Stimulated activated memory B cell treated with anti-CD40 and anti-IgM and Interleukin-4, amounts not matched to agents 10 μg/mL and 1 μg/mL and 100 μg/mL, for 72 hours (primary cell): ENCODE data around the gene SAMD13.
A peak's percentile ranks its signal among the peaks of the same experiment; 100 is the strongest.
"Not testable (repeated sequence)": the region's sequence is repeated elsewhere in the genome, so short reads cannot be mapped to it uniquely, and the experiment has no call there.

Experiments
- ATAC-seq: fragments of 150-1000 bp; cut with Tn5 transposase; 2 replicates; pipeline ENCODE4 v1.10.0; 2021
- H3K27ac Mint-ChIP-seq: one replicate; pipeline ENCODE4 v1.8.0; 2022; ENCODE audit warnings: mild to moderate bottlenecking, mixed read lengths
- H3K27me3 Mint-ChIP-seq: one replicate; pipeline ENCODE4 v1.8.0; 2022; ENCODE audit warnings: mixed read lengths
- H3K36me3 Mint-ChIP-seq: one replicate; pipeline ENCODE4 v1.8.0; 2022; ENCODE audit warnings: mixed read lengths
- H3K4me1 Mint-ChIP-seq: one replicate; pipeline ENCODE4 v1.8.0; 2022; ENCODE audit warnings: mixed read lengths
- H3K4me3 Mint-ChIP-seq: one replicate; pipeline ENCODE4 v1.8.0; 2022; ENCODE audit warnings: mild to moderate bottlenecking, moderate library complexity, mixed read lengths
- H3K9me3 Mint-ChIP-seq: one replicate; pipeline ENCODE4 v1.8.0; 2022; ENCODE audit warnings: mixed read lengths

Gene SAMD13

DNA sequence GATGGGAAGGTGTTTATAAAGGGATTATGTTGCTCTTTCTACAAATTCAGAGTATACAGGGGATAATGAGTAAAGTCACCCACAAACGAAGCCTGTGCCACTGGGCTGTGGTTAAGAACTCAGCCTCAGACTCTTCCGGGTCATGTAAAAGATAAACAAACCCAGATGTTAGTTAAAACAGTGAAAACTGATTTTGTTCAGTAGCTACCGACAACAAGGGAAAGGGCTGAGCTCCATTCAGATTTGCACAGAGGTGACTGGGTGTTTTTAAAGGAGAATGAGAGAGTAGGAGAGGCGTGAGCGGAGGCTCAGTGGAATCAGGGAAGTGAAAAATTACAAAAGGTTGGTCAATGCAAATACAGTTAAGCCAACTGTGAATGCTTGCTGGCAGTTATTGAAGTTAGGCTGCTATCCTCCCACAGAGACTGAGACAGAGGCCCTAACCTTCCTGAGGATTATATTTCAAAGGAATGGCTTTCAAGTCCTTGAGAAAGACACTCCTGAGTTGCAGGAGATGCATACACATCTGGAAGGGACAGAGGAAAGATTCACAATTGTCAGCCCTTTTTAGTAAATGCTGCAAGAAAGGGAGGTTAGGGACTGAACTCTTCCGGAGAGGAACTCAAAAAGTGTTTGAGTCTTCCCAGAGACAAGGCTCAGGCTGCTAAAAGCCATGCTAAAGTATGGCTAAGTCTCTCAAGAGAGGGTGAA, 29.9 kb upstream of the SAMD13 start:
- Mint-ChIP-seq H3K4me1 (peaks cover 36% of the 10 kb centered on the region), H3K36me3 (no peaks in the 10 kb centered on the region), H3K27ac (peak overlapping the region; percentile 83), H3K27me3 (no peaks in the 10 kb centered on the region), H3K4me3 (peak overlapping the region; percentile 43), H3K9me3 (no peaks in the 10 kb centered on the region)
- ATAC-seq = peak; percentile 97

DNA sequence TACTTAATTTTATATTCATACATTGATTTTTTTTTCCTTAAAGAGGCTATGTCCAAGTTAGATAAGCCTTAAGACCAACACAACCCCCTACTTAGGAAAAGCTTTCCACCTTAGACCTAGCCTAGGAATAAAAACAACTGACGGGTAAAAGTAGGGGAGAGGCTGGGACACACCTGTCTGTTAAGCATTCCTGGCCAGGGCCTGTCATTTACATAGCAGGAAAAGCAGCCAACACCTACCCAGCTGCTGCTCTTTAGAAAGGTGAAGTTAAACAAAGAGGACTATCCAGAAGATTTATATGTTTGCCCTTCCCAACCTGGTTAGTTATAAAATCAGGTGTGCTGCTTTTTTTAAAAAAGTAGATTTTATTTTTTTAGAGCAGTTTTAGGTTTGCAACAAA, 29.1 kb upstream of the SAMD13 start:
- Mint-ChIP-seq H3K27ac (peak overlapping the region; percentile 83), H3K9me3 (no peaks in the 10 kb centered on the region), H3K27me3 (no peaks in the 10 kb centered on the region), H3K4me1 (peaks cover 36% of the 10 kb centered on the region), H3K4me3 (no peak overlapping the region), H3K36me3 (no peaks in the 10 kb centered on the region)
- ATAC-seq = no peak

DNA sequence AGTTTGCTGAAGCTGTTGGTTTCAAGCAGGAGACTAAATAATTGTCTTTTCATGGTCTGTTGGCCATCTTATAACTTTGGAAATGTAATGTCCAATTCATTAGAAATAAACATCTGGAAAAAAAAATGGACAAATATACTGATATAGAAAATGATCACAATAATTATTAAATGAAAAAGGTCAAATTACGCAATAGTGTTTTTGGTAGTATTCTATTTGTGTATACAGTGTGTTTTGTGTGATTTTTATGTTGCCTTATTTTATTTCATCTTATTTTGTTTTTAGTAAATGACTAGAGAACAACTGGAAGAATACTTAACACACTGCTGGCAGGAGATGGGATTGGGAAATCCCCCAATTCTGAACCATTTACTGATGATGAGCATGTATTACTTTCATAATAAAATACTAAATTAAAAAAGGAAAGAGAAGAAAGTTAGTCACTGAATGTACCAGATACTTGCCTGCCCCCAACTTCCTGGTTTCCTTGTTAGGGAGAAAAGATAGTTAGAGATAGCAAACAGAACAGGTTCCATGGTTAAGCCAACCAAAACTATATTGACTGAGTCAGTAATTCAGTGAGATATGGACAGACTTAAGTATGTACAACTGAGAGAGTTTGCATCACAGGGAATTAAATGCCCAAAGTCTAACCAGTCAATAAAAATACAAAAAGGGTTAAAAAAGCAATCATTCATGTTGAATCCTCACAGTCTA, 24.0 kb upstream of the SAMD13 start:
- H3K4me3 Mint-ChIP-seq = no peak overlapping the region
- H3K27me3 Mint-ChIP-seq = no peaks in the 10 kb centered on the region
- H3K36me3 Mint-ChIP-seq = no peaks in the 10 kb centered on the region
- peaks cover 18% of the 10 kb centered on the region for H3K4me1 Mint-ChIP-seq
- no peaks in the 10 kb centered on the region for H3K9me3 Mint-ChIP-seq
- ATAC-seq = no peak
- H3K27ac Mint-ChIP-seq = no peak overlapping the region

DNA sequence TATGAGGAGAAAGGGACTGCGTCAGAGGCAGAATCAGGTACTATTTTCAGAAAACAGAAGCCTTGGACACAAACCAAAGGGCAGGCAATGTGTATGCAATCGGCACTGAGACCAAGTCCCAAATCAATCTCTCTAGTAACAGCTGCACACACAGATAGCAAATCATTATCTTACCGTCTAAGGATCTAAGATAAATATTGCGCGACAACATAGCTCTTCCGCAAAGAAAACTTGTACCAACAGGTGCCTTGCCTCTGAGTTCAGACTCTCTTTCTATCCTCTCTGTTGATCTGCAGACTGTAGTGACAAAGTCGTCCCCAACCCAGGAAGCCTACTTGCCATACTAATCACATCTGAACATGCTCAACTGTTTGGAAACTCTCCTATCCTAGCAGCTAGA, 22.6 kb upstream of the SAMD13 start:
- peaks cover 5% of the 10 kb centered on the region for H3K4me1 Mint-ChIP-seq
- no peak for ATAC-seq
- H3K4me3 Mint-ChIP-seq = no peak overlapping the region
- H3K27me3 Mint-ChIP-seq = peaks cover 2% of the 10 kb centered on the region
- no peaks in the 10 kb centered on the region for H3K36me3 Mint-ChIP-seq
- H3K9me3 Mint-ChIP-seq = no peaks in the 10 kb centered on the region
- H3K27ac Mint-ChIP-seq = no peak overlapping the region

DNA sequence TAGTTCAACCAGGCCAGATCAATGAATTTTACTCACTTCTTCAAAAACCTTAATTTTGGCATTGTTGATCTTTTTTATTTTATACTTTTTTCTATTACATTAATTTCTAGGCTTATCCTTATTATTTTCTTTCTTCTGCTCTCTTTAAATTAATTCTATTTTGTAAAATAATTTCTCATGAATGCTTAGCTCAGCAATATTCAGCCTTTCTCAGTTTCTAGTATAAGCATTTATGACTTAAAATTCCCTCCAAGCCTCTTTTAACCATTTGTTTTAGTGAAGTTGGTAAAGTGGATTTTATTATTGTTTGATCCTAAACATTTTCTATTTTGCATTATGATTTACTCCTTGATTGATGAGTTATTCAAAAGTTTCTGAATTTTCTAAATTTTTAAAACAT, 20.6 kb upstream of the SAMD13 start:
- Mint-ChIP-seq H3K27ac (no peak overlapping the region), H3K4me3 (no peak overlapping the region), H3K4me1 (no peaks in the 10 kb centered on the region), H3K27me3 (peaks cover 15% of the 10 kb centered on the region), H3K9me3 (peaks cover 3% of the 10 kb centered on the region), H3K36me3 (no peaks in the 10 kb centered on the region)
- no peak for ATAC-seq

DNA sequence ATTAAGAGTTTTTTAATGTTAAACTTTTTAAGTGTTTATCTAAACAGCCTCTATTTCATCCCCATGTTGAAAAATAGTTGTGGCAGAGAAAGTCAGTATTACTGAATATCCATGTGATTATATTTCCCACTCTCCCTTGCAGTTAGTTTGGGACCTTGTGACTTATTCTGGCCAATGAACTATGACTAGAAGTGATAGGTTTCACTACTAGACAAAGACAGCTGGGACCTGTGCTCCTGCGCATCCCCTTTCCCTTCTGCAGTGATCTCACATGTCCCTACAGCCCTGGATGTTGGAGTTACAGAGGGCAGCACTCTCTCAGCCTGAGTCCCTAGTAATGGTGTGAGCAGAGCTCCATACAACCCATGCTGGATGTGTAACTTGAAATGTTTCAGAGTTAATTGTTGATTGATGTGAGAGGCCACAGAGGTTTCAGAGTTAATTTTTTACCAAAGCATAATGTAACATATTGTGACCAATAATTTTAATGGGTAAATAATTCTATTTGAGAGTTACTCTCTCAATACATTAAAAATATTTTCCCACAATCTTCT, 18.7 kb upstream of the SAMD13 start:
- Mint-ChIP-seq H3K27me3 (peaks cover 24% of the 10 kb centered on the region), H3K4me1 (no peaks in the 10 kb centered on the region), H3K36me3 (peaks cover 7% of the 10 kb centered on the region), H3K27ac (no peak overlapping the region), H3K4me3 (no peak overlapping the region), H3K9me3 (peaks cover 9% of the 10 kb centered on the region)
- no peak for ATAC-seq

DNA sequence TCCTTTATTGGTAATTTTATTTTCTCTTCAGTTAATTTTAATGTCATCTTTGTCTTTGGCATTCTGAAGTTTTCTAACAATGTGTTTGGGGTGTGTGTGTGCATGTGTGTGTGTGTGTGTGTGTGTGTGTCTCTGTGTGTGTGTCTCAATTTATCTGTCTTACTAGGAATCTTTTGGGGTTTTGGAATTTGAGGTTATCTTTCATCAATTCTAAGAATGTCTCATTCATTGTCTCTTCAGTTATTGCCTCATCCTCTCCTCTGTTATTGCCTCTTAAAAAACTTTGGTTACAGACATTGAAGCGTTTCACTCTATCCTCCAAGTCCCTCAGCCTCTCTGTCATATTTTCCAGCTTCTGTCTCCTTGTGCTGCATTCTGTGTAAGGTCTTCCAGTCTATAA, 18.1 kb upstream of the SAMD13 start:
- H3K9me3 Mint-ChIP-seq = peaks cover 9% of the 10 kb centered on the region
- H3K4me1 Mint-ChIP-seq = no peaks in the 10 kb centered on the region
- H3K36me3 Mint-ChIP-seq = peaks cover 7% of the 10 kb centered on the region
- no peak overlapping the region for H3K27ac Mint-ChIP-seq
- no peak for ATAC-seq
- H3K4me3 Mint-ChIP-seq = no peak overlapping the region
- H3K27me3 Mint-ChIP-seq = peaks cover 24% of the 10 kb centered on the region

DNA sequence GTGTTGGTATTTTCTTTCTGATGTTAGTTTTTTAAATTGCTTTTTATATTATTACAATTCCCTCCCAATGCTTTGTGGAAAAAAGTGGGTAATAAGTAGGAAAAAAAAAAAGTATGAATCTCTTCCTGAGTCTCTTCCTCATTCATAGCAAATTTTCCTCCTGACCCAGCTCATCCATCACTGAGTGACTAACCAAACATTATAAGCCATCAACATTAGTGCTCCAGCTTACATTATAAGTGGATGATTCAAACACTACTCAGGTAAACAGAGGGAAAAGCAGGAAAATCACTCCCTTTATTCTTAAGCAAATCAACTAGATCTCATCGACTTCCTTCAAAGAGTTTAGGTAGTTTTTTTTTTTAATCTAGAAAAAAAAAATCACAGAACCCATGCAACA, 15.4 kb upstream of the SAMD13 start:
- no peak overlapping the region for H3K27ac Mint-ChIP-seq
- peaks cover 13% of the 10 kb centered on the region for H3K36me3 Mint-ChIP-seq
- H3K9me3 Mint-ChIP-seq = peaks cover 14% of the 10 kb centered on the region
- ATAC-seq = no peak
- no peaks in the 10 kb centered on the region for H3K4me1 Mint-ChIP-seq
- H3K4me3 Mint-ChIP-seq = no peak overlapping the region
- peaks cover 24% of the 10 kb centered on the region for H3K27me3 Mint-ChIP-seq

DNA sequence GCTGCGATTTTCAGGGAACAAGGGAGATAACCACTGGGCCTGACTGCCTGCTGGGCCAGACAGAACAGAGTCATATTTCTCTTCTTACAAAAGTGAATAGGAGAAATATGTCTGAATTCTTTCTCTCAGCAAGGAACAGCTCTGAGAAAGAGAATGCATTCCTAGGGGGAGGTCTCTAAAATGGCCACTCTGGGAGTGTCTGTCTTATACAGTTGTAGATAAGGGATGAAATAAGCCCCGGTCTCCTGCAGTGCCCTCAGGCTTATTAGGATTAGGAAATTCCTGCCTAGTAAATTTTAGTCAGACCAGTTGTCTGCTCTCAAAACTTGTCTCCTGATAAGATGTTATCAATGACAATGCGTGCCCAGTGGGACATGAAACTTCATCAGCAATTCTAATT, 14.1 kb upstream of the SAMD13 start:
- H3K4me1 Mint-ChIP-seq, ATAC-seq: not testable (repeated sequence)
- H3K9me3 Mint-ChIP-seq = peaks cover 14% of the 10 kb centered on the region

DNA sequence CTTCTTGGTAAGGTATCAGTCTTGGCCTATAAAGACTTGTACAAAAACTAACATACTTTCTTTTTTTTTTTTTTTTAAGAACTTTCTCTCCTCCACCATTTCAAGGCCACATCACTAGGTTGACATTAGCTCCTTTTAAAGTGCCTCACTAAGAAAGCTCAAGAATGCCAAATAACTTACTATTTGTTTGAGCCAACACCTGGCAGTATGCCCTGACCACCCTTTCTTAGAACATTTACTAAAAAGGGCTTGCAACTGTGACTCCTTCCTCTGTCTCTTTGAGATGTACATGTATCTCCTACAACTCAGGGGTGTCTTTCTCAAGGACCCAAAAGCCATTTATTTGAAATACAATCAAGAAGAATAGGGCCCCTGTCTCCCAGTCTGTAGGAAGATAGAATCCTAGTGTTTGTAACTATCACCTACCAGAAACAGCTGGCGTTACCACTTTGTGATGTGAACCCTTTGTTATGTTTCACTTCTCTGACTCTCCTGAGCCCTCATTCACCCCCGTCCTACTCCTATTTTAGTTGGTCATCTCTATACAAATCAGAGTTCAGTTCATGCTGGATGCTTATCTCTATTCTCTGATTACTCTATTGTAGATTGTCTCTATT, 12.2 kb upstream of the SAMD13 start:
- no peak for ATAC-seq
- H3K9me3 Mint-ChIP-seq = peaks cover 16% of the 10 kb centered on the region
- H3K36me3 Mint-ChIP-seq = peaks cover 13% of the 10 kb centered on the region
- no peaks in the 10 kb centered on the region for H3K4me1 Mint-ChIP-seq
- no peak overlapping the region for H3K4me3 Mint-ChIP-seq
- no peak overlapping the region for H3K27ac Mint-ChIP-seq
- peaks cover 18% of the 10 kb centered on the region for H3K27me3 Mint-ChIP-seq

More for the DNA sequence above, 14.1 kb upstream of the SAMD13 start:
- Mint-ChIP-seq H3K36me3 (peaks cover 13% of the 10 kb centered on the region), H3K27me3 (peaks cover 24% of the 10 kb centered on the region)
- H3K27ac Mint-ChIP-seq, H3K4me3 Mint-ChIP-seq: not testable (repeated sequence)

DNA sequence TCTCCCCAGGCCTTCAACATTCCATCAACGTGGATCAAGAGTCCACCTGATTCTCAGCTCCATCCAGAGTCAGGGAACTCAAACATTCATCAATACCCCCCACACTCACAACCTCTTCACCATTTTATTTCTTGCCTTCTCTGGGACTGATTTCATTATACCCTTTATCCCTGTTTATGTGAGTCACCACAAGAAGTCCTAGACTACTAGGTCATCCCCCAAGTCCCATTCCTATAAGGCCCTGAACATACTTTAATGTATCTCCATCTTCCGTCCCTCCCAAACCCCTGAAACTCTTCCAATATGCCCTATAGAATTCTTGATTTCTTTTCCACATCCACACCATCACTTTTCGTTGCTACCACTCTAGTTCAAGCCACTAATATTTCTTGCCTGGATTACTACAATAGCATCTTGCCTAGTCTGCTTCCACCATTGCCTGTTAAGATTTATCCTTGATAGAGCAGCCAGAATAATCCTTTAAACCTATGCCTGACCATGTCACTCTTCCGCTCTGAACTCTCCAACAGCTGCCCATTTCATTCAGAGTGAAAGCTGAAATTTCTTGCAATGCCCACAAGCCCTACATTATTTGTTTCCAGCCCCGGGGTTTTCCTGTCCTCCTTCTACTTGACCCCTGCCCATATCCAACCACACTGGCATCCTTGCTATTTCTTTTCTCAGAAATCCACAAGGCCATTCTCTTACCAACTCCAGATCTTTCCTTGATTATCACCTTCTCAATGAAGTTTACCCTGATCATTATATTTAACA, 9.4 kb upstream of the SAMD13 start:
- no peaks in the 10 kb centered on the region for H3K4me1 Mint-ChIP-seq
- no peak for ATAC-seq
- no peak overlapping the region for H3K27ac Mint-ChIP-seq
- H3K4me3 Mint-ChIP-seq = no peak overlapping the region
- H3K9me3 Mint-ChIP-seq = peaks cover 9% of the 10 kb centered on the region
- peaks cover 11% of the 10 kb centered on the region for H3K36me3 Mint-ChIP-seq
- no peaks in the 10 kb centered on the region for H3K27me3 Mint-ChIP-seq

DNA sequence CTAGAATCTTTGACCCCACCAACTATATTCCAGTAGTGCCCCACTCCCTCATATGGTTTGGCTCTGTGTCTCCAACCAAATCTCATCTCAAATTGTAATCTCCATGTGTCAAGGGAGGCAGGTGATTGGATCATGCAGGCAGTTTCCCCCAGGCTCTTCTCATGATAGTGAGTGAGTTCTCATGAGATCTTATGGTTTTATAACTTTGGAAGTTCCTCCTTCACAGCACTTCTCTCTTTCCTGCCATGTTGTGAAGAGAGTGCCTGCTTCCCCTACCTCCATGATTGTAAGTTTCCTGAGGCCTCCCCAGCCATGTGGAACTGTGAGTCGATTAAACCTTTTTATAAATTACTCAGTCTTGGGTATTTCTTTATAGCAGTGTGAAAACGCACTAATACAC, 7.7 kb upstream of the SAMD13 start:
- no peak overlapping the region for H3K4me3 Mint-ChIP-seq
- peaks cover 9% of the 10 kb centered on the region for H3K9me3 Mint-ChIP-seq
- H3K4me1 Mint-ChIP-seq = no peaks in the 10 kb centered on the region
- peaks cover 11% of the 10 kb centered on the region for H3K36me3 Mint-ChIP-seq
- H3K27me3 Mint-ChIP-seq = no peaks in the 10 kb centered on the region
- no peak overlapping the region for H3K27ac Mint-ChIP-seq
- no peak for ATAC-seq

DNA sequence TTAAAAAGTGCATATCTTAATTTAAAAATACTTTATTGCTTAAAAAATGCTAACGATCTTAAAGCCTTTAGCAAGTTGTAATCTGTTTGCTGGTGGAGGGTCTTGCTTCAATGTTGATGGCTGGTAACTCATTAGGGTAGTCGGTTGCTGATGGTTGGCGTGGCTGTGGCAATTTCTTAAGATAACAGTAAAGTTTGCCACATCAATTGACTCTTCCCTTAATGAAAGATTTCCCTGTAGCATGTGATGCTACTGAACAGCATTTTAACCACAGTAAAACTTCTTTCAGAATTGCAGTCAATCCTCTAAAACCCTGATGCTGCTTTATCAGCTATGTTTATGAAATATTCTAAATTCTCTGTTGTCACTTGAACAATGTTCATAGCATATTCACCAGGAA, 6.8 kb upstream of the SAMD13 start:
- H3K9me3 Mint-ChIP-seq = peaks cover 3% of the 10 kb centered on the region
- H3K27ac Mint-ChIP-seq = no peak overlapping the region
- peaks cover 5% of the 10 kb centered on the region for H3K36me3 Mint-ChIP-seq
- no peaks in the 10 kb centered on the region for H3K27me3 Mint-ChIP-seq
- ATAC-seq = no peak
- peaks cover 8% of the 10 kb centered on the region for H3K4me1 Mint-ChIP-seq
- no peak overlapping the region for H3K4me3 Mint-ChIP-seq

DNA sequence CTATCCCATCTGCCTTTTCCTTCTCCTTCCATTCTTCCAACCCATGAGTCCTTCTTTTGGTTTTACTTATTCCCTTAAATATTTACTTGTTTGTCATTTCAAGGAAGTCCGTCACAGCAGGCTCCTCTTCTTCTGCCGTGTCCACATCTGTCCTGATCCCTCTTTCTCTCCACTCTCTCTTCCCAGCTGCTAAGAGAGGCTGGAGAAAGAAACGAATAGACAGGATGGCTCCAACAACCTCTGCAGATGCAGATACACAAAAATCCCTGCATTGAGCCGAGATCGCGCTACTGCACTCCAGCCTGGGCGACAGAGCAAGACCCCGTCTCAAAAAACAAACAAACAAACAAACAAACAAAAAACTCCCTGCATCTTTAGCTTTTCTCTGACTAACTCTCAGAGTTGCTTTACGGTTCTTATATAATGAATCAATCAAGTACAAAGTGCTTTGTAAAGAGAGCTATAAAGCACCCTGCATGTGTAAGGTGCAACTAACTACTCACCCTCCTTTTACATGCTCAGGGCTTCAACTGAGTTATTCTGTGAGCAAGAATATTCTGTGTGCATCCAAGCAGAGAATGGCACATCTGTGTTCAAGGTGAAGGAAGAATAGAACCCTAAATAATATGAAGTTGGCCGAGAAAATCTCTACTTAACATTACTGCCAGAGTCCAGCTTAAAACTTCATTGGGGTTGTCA, 3.8 kb upstream of the SAMD13 start:
- Mint-ChIP-seq H3K36me3 (peaks cover 5% of the 10 kb centered on the region), H3K4me1 (peaks cover 15% of the 10 kb centered on the region), H3K27me3 (no peaks in the 10 kb centered on the region), H3K27ac (no peak overlapping the region), H3K9me3 (peaks cover 3% of the 10 kb centered on the region), H3K4me3 (peak overlapping the region; percentile 97)
- ATAC-seq = no peak
